ENCODE measurements around the gene RNF11. TPM values are rescaled to one million over a fixed set of nuclear protein-coding genes. Genes with fewer than 3 reads are reported as not detected.

Gene RNF11
- polyA plus RNA-seq, 3 donors, result 119 to 124 (median 119) TPM

DNA sequence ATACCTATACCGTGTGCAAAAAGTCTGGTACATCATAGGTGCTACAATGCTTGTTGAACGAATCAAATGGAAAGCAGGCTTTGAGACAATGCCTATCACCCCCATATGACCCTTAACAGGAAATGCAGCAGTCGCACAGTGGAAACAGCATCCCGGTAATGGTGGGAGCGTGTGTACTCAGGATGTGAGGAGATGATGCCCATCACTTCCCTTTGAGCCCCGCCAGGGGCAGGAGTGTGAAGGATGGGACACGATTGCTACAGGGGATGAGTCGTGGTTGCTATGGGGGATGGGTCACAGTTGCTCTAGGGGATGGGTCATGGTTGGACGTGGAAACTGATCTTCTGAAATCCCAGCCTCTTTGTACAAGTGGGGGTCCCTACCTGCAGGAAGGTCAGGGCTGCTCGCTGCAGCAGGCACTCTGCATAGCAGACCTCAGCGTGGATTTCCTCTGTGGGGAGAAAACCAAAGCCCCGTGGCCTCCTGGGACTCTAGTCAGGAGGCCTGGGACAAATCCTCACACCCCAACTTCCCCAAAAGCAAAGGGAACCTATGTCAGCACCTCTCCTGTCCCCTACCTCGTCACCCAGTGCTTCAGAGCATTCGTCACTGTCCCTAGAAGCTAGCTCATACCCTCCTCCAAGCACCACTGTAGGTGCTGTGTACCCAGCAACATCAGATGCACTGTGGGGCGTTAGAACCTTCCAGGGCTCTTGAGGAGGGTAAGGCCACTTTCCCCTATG lies 75.0 kb downstream of the RNF11 start:
- DNase-seq, result no peak

DNA sequence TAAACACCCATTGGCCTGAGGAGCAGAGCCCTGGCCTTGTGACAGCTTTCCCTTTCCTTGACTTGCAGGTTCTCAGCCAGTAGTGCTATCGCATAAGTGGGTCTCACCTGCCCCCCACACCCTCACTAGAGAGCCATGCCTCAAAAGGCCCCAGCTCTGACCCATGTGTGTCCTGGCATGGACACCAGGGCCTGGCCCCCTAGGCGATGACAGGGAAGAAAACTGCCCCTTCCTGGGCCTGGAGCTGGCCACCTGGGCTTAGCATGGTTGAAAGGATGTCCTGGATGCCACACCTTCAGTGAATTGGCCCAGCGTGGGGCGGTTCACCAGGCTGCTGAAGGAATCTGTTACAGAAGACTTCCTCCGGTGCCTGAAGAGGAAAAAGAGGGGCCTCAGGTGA lies 75.8 kb downstream of the RNF11 start:
- DNase-seq, result no peak

DNA sequence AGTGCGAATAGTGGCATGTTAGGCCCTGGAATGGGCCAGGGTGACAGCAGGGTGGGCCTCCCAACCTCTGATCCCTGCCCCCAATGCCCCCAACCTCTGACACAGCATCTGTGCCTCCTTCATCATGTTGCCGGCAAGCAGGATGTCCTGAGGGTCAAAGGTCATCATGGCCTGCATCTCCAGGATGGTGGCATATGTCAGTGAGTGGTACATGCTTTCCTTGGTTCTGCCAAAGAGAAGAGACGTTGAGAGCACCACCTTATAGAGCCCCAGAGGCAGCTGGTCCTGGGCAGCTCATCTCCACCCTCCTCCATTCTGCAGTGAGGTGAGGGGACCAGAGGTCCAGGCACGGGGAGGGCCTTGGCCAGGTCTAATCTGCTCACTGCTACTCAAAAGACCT lies 76.6 kb downstream of the RNF11 start:
- DNase-seq, result no peak

GRCh38 chr1:51313268-51313852 lies 77.3 kb downstream of the RNF11 start:
- no peak for DNase-seq

DNA sequence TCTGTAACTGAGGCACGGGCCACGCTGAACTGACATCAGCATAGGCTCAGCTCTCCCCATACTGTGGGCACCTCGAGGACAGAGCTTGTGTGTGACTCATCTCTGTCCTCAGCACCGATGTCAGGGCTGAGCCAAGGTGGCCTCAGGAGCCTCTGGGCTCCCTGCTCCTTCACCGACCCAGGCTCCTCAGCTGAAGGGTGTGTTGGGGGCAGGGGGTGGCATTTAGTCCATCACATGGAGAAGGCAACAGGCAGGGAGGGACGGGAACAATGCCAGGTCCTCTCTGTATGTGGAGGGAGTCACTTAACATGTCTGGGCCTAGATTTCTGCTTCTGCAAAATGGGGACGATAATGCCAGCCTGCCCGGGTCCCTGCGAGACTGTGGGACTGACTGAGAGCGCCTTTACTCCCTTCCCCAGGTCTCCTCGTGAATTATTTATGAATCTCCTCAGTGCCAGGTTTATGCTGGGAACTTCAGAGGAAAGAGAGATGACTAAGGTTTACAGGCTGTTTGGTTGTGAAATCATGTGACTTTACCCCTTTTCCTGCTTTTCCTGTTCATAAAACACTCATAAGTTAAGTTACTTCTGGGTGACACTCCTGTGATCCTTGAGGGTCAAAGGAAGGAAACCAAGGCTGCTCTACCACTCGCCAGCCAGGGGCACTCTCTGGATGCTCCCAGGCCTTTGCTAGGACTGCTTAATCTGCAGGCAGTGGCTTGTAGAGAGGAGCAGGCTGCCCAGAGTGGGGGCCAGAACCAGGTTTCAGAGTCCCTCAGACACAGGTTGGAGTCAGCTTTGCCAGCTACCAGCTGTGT lies 78.1 kb downstream of the RNF11 start:
- no peak for DNase-seq

DNA sequence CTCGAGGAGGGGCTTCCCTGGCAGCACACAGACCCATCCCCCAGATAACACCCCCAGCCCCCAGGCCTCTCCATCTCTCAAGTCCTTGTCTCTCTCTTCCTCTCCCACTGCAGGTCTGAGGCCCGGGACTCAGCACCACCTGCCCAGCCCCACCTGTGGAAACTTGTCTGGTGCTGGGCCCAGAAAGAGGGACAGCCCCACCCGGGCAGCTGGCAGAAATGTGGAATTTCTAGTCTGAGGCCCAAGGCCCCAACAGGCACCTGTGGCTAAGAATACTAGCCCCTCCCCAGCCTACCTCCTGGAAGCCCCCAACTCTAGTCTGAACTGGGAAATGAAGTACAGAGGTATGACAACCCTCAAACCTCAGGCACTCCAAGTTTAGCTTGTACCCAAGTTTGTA lies 78.9 kb downstream of the RNF11 start:
- DNase-seq, result no peak

DNA sequence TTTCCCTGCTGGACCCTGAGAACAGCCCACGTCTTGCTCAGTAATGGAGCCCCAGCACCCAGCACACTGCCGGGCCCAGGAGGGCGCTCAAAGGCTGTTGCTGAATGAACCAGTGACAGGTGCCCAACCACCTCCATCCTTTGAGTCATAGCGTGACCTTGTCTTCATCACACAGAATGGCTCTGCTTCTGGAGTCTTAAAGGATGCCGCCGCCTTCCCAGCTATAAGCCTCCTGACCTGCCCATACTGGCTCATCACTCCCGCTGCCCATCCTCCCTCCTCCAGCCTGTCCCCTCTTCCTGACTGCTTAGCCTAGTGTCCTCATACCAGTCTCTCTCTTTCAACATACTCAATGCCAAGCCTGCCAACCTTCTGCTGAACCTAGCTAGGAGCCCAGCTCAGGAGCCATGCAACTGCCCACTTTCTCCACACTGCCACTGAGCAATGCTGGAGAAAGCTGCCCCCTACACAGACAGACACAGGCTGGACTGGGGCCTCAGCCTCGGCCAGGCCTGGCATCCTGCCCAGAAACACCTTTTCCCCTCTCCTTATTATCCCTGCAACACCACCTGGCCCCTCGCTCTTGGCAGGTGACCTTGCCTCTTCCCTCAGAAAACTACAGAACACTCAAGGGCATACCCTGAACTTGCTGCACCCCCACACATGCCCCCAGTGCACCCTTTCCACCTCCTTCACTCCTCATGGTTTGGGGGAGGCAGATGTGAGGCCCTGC lies 80.2 kb downstream of the RNF11 start:
- DNase-seq, result no peak

DNA sequence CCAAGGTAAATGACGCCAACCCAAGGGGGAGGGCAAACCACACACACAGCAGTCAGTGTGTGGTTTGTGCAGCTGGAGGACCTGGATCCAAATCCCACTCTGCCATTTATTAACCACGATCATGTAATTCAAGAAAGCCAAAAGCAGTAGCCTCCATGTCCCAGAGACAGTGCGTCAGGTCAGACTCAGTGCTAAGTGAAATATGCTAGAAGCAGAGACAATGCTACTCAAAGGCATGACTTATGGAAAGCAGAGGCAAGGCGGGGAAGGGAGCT lies 80.7 kb downstream of the RNF11 start:
- DNase-seq, result no peak

- no peak for DNase-seq
These were observed 81.7 kb downstream of the RNF11 start for GRCh38 chr1:51317798-51318197.

GRCh38 chr1:51320967-51321923 lies 85.2 kb downstream of the RNF11 start:
- DNase-seq, result no peak

DNA sequence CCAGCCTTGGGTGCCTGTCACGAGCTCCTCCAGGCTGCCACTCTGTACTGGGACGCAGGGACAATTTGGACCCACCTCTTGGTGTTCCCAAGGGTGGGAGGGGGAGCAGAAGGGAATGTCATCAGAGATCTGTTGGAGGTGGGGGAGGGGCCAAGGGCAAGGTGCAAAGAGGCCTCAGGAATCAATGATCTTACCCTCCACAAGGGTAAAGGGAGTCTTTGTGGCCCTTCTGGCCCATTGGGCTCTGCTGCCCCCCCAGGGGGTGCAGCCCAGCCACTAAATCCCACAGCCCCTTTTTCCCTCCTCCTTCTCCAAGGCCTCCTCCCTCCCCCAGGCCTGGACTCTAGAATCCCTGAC lies 85.8 kb downstream of the RNF11 start:
- DNase-seq, result no peak

DNA sequence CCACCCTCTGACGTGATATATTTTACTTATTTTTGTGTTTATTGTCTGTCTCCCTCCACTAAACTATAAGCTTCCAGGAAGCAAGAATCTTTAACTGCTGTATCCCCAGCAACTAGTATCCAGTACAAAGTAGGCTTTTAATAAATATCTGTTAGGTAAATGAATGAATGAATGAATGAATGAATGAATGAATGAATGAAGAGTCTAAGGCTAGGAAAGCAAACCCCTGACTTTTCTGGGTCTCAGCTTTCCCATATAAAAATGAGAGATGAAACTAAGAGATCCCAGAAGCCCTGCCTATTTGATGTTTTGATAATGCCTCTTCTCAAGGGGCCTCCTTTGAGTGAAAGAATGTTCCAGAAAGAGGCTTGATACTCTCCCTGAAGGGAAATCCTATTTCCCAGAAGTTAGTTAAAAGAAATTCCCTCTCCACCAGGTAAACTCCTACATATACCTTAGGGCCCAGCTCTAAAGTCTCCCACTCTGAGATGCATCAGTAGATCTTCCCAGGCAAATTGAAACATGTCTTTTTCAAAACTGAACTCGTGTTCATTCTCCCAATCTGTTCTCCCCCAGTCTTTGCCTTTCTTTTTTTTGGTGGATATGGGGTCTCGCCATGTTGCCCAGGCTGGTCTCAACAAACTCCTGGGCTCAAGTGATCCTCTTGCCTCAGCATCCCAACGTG lies 86.5 kb downstream of the RNF11 start:
- DNase-seq, result no peak

Other genes starting within 250 kb of the RNF11 start
- not detected for gene C1orf185, start 134.0 kb upstream of the RNF11 start, polyA plus RNA-seq (ENCODE audit: insufficient read length in 3 of 3)
- gene TTC39A, start 94.3 kb downstream of the RNF11 start, polyA plus RNA-seq (ENCODE audit: insufficient read length in 3 of 3), result 10 to 100 TPM in 1 of 3 donors, 1 to 10 TPM in 2; 9.0 to 12.3 (median 9.6) TPM

Data from renal pelvis (tissue), 4 donors.